Astrocyte of the spinal cord (primary cell): ENCODE results near the gene IRF7.
A peak's percentile ranks its signal among the peaks of the same experiment; 100 is the strongest.

Experiments
- DNase-seq: peaks from one replicate; pipeline ENCODE4 v3.0.0; 2011; ENCODE audit warnings: low read depth, low spot score
- H3K4me3 ChIP-seq: 2 replicates; pipeline ENCODE4 v1.5.1; 2011; ENCODE audit warnings: low read depth, mild to moderate bottlenecking, low read length, moderate library complexity
- CTCF ChIP-seq: IDR thresholded peaks from 2 replicates; pipeline ENCODE4 v1.5.1; 2012; ENCODE audit warnings: low read depth, mild to moderate bottlenecking, low read length, inconsistent platforms
- in situ Hi-C: cut with HindIII; loops from 2 replicates; pipeline ENCODE4 v1.10.0; 2017; ENCODE audit warnings: low sequenced_read_pairs

The IRF7 gene

GRCh38 chr11:571802-572185 lies 44.0 kb downstream of the IRF7 start:
- no peak for DNase-seq
- in situ Hi-C loops: no loop called here
- no peak overlapping the region for H3K4me3 ChIP-seq
- TF ChIP-seq CTCF: no peak

GRCh38 chr11:569158-569885 lies 46.4 kb downstream of the IRF7 start:
- no peak for DNase-seq
- no peak for TF ChIP-seq CTCF
- peak overlapping the region; percentile 55 for H3K4me3 ChIP-seq
- in situ Hi-C loops: no loop called here

- in situ Hi-C loops: no loop called here
- DNase-seq: peak; percentile 91
- no peak for TF ChIP-seq CTCF
- peak overlapping the region; percentile 56 for H3K4me3 ChIP-seq
Observed at GRCh38 chr11:568306-569157, 47.2 kb downstream of the IRF7 start.

GRCh38 chr11:567629-568292 lies 48.0 kb downstream of the IRF7 start:
- H3K4me3 ChIP-seq: peak overlapping the region; percentile 56
- in situ Hi-C loops: no loop called here
- TF ChIP-seq CTCF: no peak
- DNase-seq: no peak

GRCh38 chr11:567011-567628 lies 48.6 kb downstream of the IRF7 start:
- peak overlapping the region; percentile 56 for H3K4me3 ChIP-seq

More at GRCh38 chr11:567011-567628, 48.6 kb downstream of the IRF7 start:
- no peak for DNase-seq
- in situ Hi-C loops: no loop called here
- TF ChIP-seq CTCF: no peak
